Chondrocyte (in vitro differentiated cells): Measurements from ENCODE around the gene PKIB. TPM values are rescaled to one million over a fixed set of nuclear protein-coding genes. Genes with fewer than 3 reads are reported as not detected.

ENCODE experiments used
- DNase-seq: peaks from one replicate; pipeline ENCODE4 v3.0.0; 2021; ENCODE audit warnings: mixed read lengths, low spot score
- H3K27ac Mint-ChIP-seq: one replicate; pipeline ENCODE4 v1.8.0; 2021; ENCODE audit warnings: mild to moderate bottlenecking, moderate library complexity, mixed read lengths; ENCODE audit not compliant: unreplicated experiment
- H3K27me3 Mint-ChIP-seq: 2 replicates; pipeline ENCODE4 v1.8.0; 2021; ENCODE audit warnings: low read depth, mixed read lengths
- H3K36me3 Mint-ChIP-seq: 2 replicates; pipeline ENCODE4 v1.8.0; 2021; ENCODE audit warnings: low read depth, mixed read lengths
- H3K4me1 Mint-ChIP-seq: 2 replicates; pipeline ENCODE4 v1.8.0; 2021; ENCODE audit warnings: low read depth, mild to moderate bottlenecking, mixed read lengths
- H3K4me3 Mint-ChIP-seq: one replicate; pipeline ENCODE4 v1.8.0; 2021; ENCODE audit warnings: mild to moderate bottlenecking, moderate library complexity, mixed read lengths; ENCODE audit not compliant: unreplicated experiment
- H3K9me3 Mint-ChIP-seq: 2 replicates; pipeline ENCODE4 v1.8.0; 2021; ENCODE audit warnings: low read depth, mixed read lengths
- CTCF ChIP-seq: fragments of 200-600 bp; sonication (generic); IDR thresholded peaks from 2 replicates; pipeline ENCODE4 v1.5.0; 2021; ENCODE audit warnings: antibody characterized with exemption, mild to moderate bottlenecking, moderate library complexity
- total RNA-seq: library from RNA; stranded (reverse); gene quantifications from 3 replicates; pipeline ENCODE4 v1.2.1, GENCODE V29; 2021

PKIB gene
- total RNA-seq, 1 donor from 2014 or later = 44.3 TPM

DNA sequence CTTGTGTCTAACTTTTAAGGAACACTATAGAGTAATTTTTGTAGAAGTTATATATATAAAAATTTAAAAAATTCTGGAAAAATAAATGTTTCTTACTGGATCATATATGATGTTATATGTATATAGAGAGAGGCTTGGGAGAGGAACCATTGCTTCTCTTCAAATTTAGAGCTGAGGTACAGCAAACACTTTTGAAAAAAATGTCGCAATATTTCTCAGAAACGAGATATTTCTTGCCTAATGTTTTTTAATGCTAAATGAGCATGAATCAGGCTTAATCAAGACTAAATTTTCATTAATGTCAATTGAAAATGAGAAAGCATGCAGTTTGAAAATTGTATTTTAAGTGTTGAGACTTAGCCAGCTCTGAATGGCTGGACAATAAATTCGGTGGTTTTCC, 2.6 kb downstream of the PKIB start:
- Mint-ChIP-seq H3K4me3 (no peak overlapping the region), H3K27ac (no peak overlapping the region), H3K9me3 (peaks cover 16% of the 10 kb centered on the region), H3K4me1 (peaks cover 15% of the 10 kb centered on the region), H3K27me3 (no peaks in the 10 kb centered on the region), H3K36me3 (peaks cover 19% of the 10 kb centered on the region)
- TF ChIP-seq CTCF = no peak
- DNase-seq = no peak

GRCh38 chr6:122614303-122614702, 4.1 kb downstream of the PKIB start:
- H3K36me3 Mint-ChIP-seq = peaks cover 15% of the 10 kb centered on the region
- H3K9me3 Mint-ChIP-seq = peaks cover 15% of the 10 kb centered on the region
- no peak for TF ChIP-seq CTCF
- H3K27ac Mint-ChIP-seq = no peak overlapping the region
- H3K4me3 Mint-ChIP-seq = no peak overlapping the region
- no peaks in the 10 kb centered on the region for H3K27me3 Mint-ChIP-seq
- peaks cover 18% of the 10 kb centered on the region for H3K4me1 Mint-ChIP-seq
- no peak for DNase-seq

DNA sequence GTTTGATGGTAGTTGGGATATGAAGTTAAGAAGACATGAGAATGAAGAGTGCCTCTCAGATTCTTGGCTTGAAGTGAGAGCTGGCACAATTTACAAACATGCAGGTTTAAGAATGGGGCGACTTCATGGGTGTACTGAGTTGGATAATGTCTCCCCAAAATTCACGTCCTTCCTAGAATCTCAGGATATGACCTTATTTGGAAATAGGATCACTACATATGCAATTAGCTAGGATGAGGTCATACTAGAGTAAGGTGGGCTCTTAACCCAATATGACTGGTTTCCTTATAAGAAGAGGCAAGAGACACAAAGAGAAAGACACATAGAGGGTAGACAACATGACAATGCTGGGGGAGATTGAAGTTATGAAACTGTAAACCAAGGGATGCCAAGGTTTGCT, 5.2 kb downstream of the PKIB start:
- H3K9me3 Mint-ChIP-seq = peaks cover 15% of the 10 kb centered on the region
- H3K27ac Mint-ChIP-seq = no peak overlapping the region
- peaks cover 10% of the 10 kb centered on the region for H3K36me3 Mint-ChIP-seq
- H3K4me3 Mint-ChIP-seq = no peak overlapping the region
- no peak for TF ChIP-seq CTCF
- no peaks in the 10 kb centered on the region for H3K27me3 Mint-ChIP-seq
- peaks cover 21% of the 10 kb centered on the region for H3K4me1 Mint-ChIP-seq
- no peak for DNase-seq

- H3K27ac Mint-ChIP-seq = peak overlapping the region; percentile 69
- H3K27me3 Mint-ChIP-seq = no peaks in the 10 kb centered on the region
- H3K9me3 Mint-ChIP-seq = peaks cover 15% of the 10 kb centered on the region
- TF ChIP-seq CTCF = no peak
- H3K4me3 Mint-ChIP-seq = no peak overlapping the region
- H3K4me1 Mint-ChIP-seq = peaks cover 32% of the 10 kb centered on the region
- DNase-seq = no peak
- H3K36me3 Mint-ChIP-seq = peaks cover 6% of the 10 kb centered on the region
Measured at GRCh38 chr6:122616877-122617276, 6.7 kb downstream of the PKIB start.

DNA sequence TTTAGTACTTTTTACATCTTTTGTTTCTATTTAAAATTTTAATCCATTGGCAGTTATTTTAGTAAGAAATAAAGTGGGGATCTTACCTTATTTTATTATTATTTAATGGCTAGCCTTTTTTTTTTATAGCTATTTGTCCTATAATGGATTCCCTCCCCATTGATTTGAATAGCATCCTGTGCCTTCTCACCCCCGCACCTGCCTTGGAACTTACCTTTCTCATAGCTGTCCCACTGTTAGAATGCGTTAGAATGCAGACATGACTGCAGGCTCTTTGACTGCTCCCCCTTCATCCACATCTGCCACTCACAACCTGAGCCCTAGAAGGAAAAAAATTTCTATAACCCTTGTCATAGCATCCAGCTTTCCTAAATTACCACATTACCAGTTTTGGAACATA, 9.1 kb downstream of the PKIB start:
- Mint-ChIP-seq H3K4me1 (peaks cover 44% of the 10 kb centered on the region), H3K9me3 (peaks cover 12% of the 10 kb centered on the region), H3K27ac (no peak overlapping the region), H3K36me3 (peaks cover 4% of the 10 kb centered on the region), H3K27me3 (no peaks in the 10 kb centered on the region), H3K4me3 (no peak overlapping the region)
- no peak for DNase-seq
- no peak for TF ChIP-seq CTCF
